H1 (cell line): ENCODE results near the gene LTF. TPM values are rescaled to one million over a fixed set of nuclear protein-coding genes. Genes with fewer than 3 reads are reported as not detected.

Source experiments
- EP300 ChIP-seq, 2 experiments: IDR thresholded peaks; 1 replicate in 1 of 2; 2 replicates in 1 of 2; pipeline ENCODE4 v1.6.1; 2011 to 2012; ENCODE audit warnings: low read depth in 2 of 2, low read length in 2 of 2, mild to moderate bottlenecking in 2 of 2, borderline replicate concordance in 1 of 2, inconsistent platforms in 1 of 2, moderate library complexity in 1 of 2
- KDM4A ChIP-seq: IDR thresholded peaks from one replicate; pipeline ENCODE4 v1.7.1; 2012; ENCODE audit warnings: low read depth, mild to moderate bottlenecking, moderate library complexity, low read length, inconsistent platforms; ENCODE audit not compliant: severe bottlenecking
- SIX5 ChIP-seq: IDR thresholded peaks from 2 replicates; pipeline ENCODE4 v1.6.1; 2011; ENCODE audit warnings: mild to moderate bottlenecking, low read depth, low read length
- SP2 ChIP-seq: IDR thresholded peaks from 2 replicates; pipeline ENCODE4 v1.6.1; 2012; ENCODE audit warnings: mild to moderate bottlenecking, low read length, inconsistent platforms
- polyA plus RNA-seq, 7 experiments: library from polyadenylated mRNA; depleted of rRNA in 3 of 7; stranded (reverse) in 5 of 7; unstranded in 2 of 7; fragments of >200 nt in 5 of 7; fragments of 200-250 nt in 2 of 7; gene quantifications; 1 replicate in 5 of 7; 2 replicates in 1 of 7; 4 replicates in 1 of 7; pipeline versions ENCODE4 v1.2.1 to v1.2.3, GENCODE V29; 2011 to 2013; ENCODE audit warnings: missing spikeins in 2 of 7, mixed read lengths in 2 of 7
- total RNA-seq: library from RNA; stranded (reverse); fragmentation: NEBNext Ultra II Directional; extraction: Animal tissue kit (Norgen Biotek cat#: 25700); gene quantifications from 2 replicates; pipeline ENCODE4 v1.2.1, GENCODE V29; 2021

LTF gene
- total and polyA plus RNA-seq, 2 of the 8 experiments (the other 6 are each of a cell fraction or from before 2014, with no cell fraction given): 0.23 to 0.99 TPM

DNA sequence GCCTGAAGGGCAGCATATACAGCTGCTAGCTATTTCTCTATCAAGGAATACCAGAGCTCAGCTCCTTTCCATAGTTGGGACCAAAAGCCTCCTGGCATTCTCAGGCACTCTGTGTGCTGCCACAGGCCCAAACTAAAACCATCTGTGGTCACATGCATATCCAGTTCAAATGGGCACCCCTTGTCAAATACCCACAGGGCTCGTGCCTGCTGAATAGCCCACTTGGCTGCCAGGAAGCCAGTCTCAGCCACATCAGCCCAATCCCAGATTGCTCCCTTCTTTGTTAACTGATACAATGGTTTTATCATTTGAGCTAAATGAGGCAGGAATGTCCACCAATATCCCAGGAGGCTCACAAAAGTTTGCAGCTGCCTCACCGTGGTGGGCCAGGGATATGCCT, 43.8 kb downstream of the LTF start (continued):
- TF ChIP-seq SIX5: no peak
- no peak for TF ChIP-seq EP300 (IDR thresholded peaks at IDR 0.05; ENCODE audit: borderline replicate concordance in 1 of 2, low read depth in 2 of 2, low read length in 2 of 2)
- TF ChIP-seq SP2: no peak
- TF ChIP-seq KDM4A: no peak
- TF ChIP-seq, all 59 proteins: peak for 0
